Nephron (organoid): ENCODE results near the gene GSC.

Experiments used
- H3K27ac Mint-ChIP-seq, 3 experiments: 2 replicates each; pipeline ENCODE4 v1.8.0; 2020; ENCODE audit warnings: mixed read lengths in 3 of 3, mild to moderate bottlenecking in 2 of 3, moderate library complexity in 1 of 3
- H3K27me3 Mint-ChIP-seq: 2 replicates; pipeline ENCODE4 v1.8.0; 2021; ENCODE audit warnings: low read depth, mild to moderate bottlenecking, moderate library complexity, mixed read lengths
- H3K36me3 Mint-ChIP-seq: 2 replicates; pipeline ENCODE4 v1.8.0; 2020; ENCODE audit warnings: low read depth, mixed read lengths
- H3K4me1 Mint-ChIP-seq: 2 replicates; pipeline ENCODE4 v1.8.0; 2020; ENCODE audit warnings: mixed read lengths
- H3K4me3 Mint-ChIP-seq, 3 experiments: 2 replicates each; pipeline ENCODE4 v1.8.0; 2020; ENCODE audit warnings: mild to moderate bottlenecking in 3 of 3, mixed read lengths in 3 of 3, moderate library complexity in 2 of 3
- H3K9me3 Mint-ChIP-seq: 2 replicates; pipeline ENCODE4 v1.8.0; 2020; ENCODE audit warnings: mixed read lengths
- CTCF ChIP-seq, 3 experiments: fragments of 200-600 bp; sonication (generic); IDR thresholded peaks; one replicate each; pipeline ENCODE4 v1.5.0; 2021; ENCODE audit warnings: antibody characterized with exemption in 3 of 3; ENCODE audit not compliant: unreplicated experiment in 3 of 3

Gene GSC

GRCh38 chr14:94724993-94725392 lies 44.9 kb downstream of the GSC start:
- no peak overlapping the region for H3K4me3 Mint-ChIP-seq
- no peaks in the 10 kb centered on the region for H3K9me3 Mint-ChIP-seq
- H3K36me3 Mint-ChIP-seq: no peaks in the 10 kb centered on the region
- H3K4me1 Mint-ChIP-seq: no peaks in the 10 kb centered on the region
- no peak for TF ChIP-seq CTCF (IDR thresholded peaks at IDR 0.05; ENCODE audit: unreplicated experiment in 3 of 3)
- H3K27me3 Mint-ChIP-seq: peaks cover 12% of the 10 kb centered on the region
- no peak overlapping the region for H3K27ac Mint-ChIP-seq

GRCh38 chr14:94722397-94722796 lies 47.5 kb downstream of the GSC start:
- H3K27me3 Mint-ChIP-seq: peaks cover 11% of the 10 kb centered on the region

More at GRCh38 chr14:94722397-94722796, 47.5 kb downstream of the GSC start:
- H3K36me3 Mint-ChIP-seq: no peaks in the 10 kb centered on the region
- no peak for TF ChIP-seq CTCF (IDR thresholded peaks at IDR 0.05; ENCODE audit: unreplicated experiment in 3 of 3)
- no peaks in the 10 kb centered on the region for H3K9me3 Mint-ChIP-seq
- H3K27ac Mint-ChIP-seq: no peak overlapping the region
- H3K4me3 Mint-ChIP-seq: no peak overlapping the region
- no peaks in the 10 kb centered on the region for H3K4me1 Mint-ChIP-seq
